H9 (cell line): Measurements from ENCODE around the gene OSBPL2. TPM values are rescaled to one million over a fixed set of nuclear protein-coding genes. Genes with fewer than 3 reads are reported as not detected.
A peak's percentile ranks its signal among the peaks of the same experiment; 100 is the strongest.

Experiments used
- DNase-seq: peaks from one replicate; pipeline ENCODE4 v3.0.0-alpha.2; 2017
- H2AFZ ChIP-seq: one replicate; pipeline ENCODE4 v1.6.1; 2013; ENCODE audit warnings: mild to moderate bottlenecking, low read length, control low read depth, moderate library complexity
- H2AK5ac ChIP-seq: 2 replicates; pipeline ENCODE4 v1.6.1; 2013; ENCODE audit warnings: low read length, control low read depth, mixed read lengths; ENCODE audit not compliant: insufficient read length
- H2BK120ac ChIP-seq: one replicate; pipeline ENCODE4 v1.6.1; 2013; ENCODE audit warnings: low read depth, mild to moderate bottlenecking, low read length, control low read depth, inconsistent platforms; ENCODE audit not compliant: poor library complexity, severe bottlenecking
- H2BK12ac ChIP-seq: 2 replicates; pipeline ENCODE4 v1.6.1; 2013; ENCODE audit warnings: low read length, control low read depth, mixed read lengths, low read depth; ENCODE audit not compliant: insufficient read length
- H2BK15ac ChIP-seq: 2 replicates; pipeline ENCODE4 v1.6.1; 2013; ENCODE audit warnings: low read depth, low read length, control low read depth
- H2BK20ac ChIP-seq: one replicate; pipeline ENCODE4 v1.6.1; 2013; ENCODE audit warnings: low read depth, mild to moderate bottlenecking, low read length, control low read depth, inconsistent platforms; ENCODE audit not compliant: poor library complexity, severe bottlenecking
- H2BK5ac ChIP-seq: 2 replicates; pipeline ENCODE4 v1.6.1; 2013; ENCODE audit warnings: low read length, control low read depth, mixed read lengths; ENCODE audit not compliant: insufficient read length
- H3K14ac ChIP-seq: 2 replicates; pipeline ENCODE4 v1.6.1; 2013; ENCODE audit warnings: low read length, control low read depth; ENCODE audit not compliant: insufficient read depth
- H3K18ac ChIP-seq: 2 replicates; pipeline ENCODE4 v1.6.1; 2013; ENCODE audit warnings: low read depth, mild to moderate bottlenecking, mixed read lengths, low read length, control low read depth; ENCODE audit not compliant: insufficient read length
- H3K23ac ChIP-seq: 2 replicates; pipeline ENCODE4 v1.6.1; 2013; ENCODE audit warnings: low read length, control low read depth, mixed read lengths, low read depth; ENCODE audit not compliant: insufficient read length
- H3K23me2 ChIP-seq: 2 replicates; pipeline ENCODE4 v1.6.1; 2013; ENCODE audit warnings: low read depth, mild to moderate bottlenecking, mixed read lengths, low read length, control low read depth; ENCODE audit not compliant: insufficient read length, poor library complexity, severe bottlenecking
- H3K27ac ChIP-seq: 2 replicates; pipeline ENCODE4 v1.5.1; 2013; ENCODE audit warnings: low read length, control low read depth, mixed read lengths, low read depth; ENCODE audit not compliant: insufficient read length
- H3K27me3 ChIP-seq: 2 replicates; pipeline ENCODE4 v1.6.1; 2013; ENCODE audit warnings: low read length, control low read depth, inconsistent platforms; ENCODE audit not compliant: insufficient read depth
- H3K4ac ChIP-seq: 2 replicates; pipeline ENCODE4 v1.6.1; 2013; ENCODE audit warnings: low read depth, mild to moderate bottlenecking, control low read depth, inconsistent platforms, low read length, moderate library complexity
- H3K4me1 ChIP-seq: 2 replicates; pipeline ENCODE4 v1.6.1; 2013; ENCODE audit warnings: low read length, control low read depth, inconsistent platforms; ENCODE audit not compliant: insufficient read depth
- H3K4me2 ChIP-seq: 2 replicates; pipeline ENCODE4 v1.6.1; 2013; ENCODE audit warnings: low read length, control low read depth, mixed read lengths; ENCODE audit not compliant: insufficient read length, insufficient read depth
- H3K56ac ChIP-seq: 2 replicates; pipeline ENCODE4 v1.6.1; 2013; ENCODE audit warnings: low read depth, mild to moderate bottlenecking, mixed read lengths, low read length, control low read depth; ENCODE audit not compliant: insufficient read length
- H3K79me1 ChIP-seq: 2 replicates; pipeline ENCODE4 v1.6.1; 2013; ENCODE audit warnings: low read depth, mild to moderate bottlenecking, moderate library complexity, low read length, control low read depth, inconsistent platforms; ENCODE audit not compliant: insufficient read depth, poor library complexity, severe bottlenecking
- H3K79me2 ChIP-seq: 2 replicates; pipeline ENCODE4 v1.6.1; 2013; ENCODE audit warnings: low read length, control low read depth, inconsistent platforms; ENCODE audit not compliant: insufficient read depth
- H3K9ac ChIP-seq: 2 replicates; pipeline ENCODE4 v1.6.1; 2013; ENCODE audit warnings: low read length, control low read depth, mixed read lengths; ENCODE audit not compliant: insufficient read length; ENCODE audit errors: extremely low read depth
- H3K9me3 ChIP-seq: one replicate; pipeline ENCODE4 v1.6.1; 2013; ENCODE audit warnings: low read depth, low read length, inconsistent platforms; ENCODE audit not compliant: control insufficient read depth
- H3T11ph ChIP-seq: one replicate; pipeline ENCODE4 v1.6.1; 2013; ENCODE audit warnings: mild to moderate bottlenecking, low read length, control low read depth, inconsistent platforms
- H4K20me1 ChIP-seq: one replicate; pipeline ENCODE4 v1.6.1; 2013; ENCODE audit not compliant: control insufficient read depth, insufficient read length, insufficient read depth
- H4K5ac ChIP-seq: 2 replicates; pipeline ENCODE4 v1.6.1; 2013; ENCODE audit warnings: low read depth, mild to moderate bottlenecking, mixed read lengths, low read length, control low read depth; ENCODE audit not compliant: insufficient read length
- H4K8ac ChIP-seq: replicated peaks from 2 replicates; pipeline ENCODE4 v1.6.1; 2013; ENCODE audit warnings: low read length, control low read depth, mixed read lengths, low read depth; ENCODE audit not compliant: insufficient read length
- H4K91ac ChIP-seq: 2 replicates; pipeline ENCODE4 v1.6.1; 2013; ENCODE audit warnings: low read depth, mild to moderate bottlenecking, moderate library complexity, mixed read lengths, low read length, control low read depth; ENCODE audit not compliant: insufficient read length
- H3K27ac Mint-ChIP-seq, 3 experiments: 2 replicates in 2 of 3; 3 replicates in 1 of 3; pipeline ENCODE4 v1.8.0; 2020 to 2021; ENCODE audit warnings: mixed read lengths in 3 of 3, mild to moderate bottlenecking in 1 of 3, moderate library complexity in 1 of 3
- H3K27me3 Mint-ChIP-seq: 2 replicates; pipeline ENCODE4 v1.8.0; 2021; ENCODE audit warnings: low read depth, mild to moderate bottlenecking, moderate library complexity, mixed read lengths
- H3K36me3 Mint-ChIP-seq, 3 experiments: 2 replicates in 2 of 3; 3 replicates in 1 of 3; pipeline ENCODE4 v1.8.0; 2020 to 2021; ENCODE audit warnings: low read depth in 3 of 3, mixed read lengths in 3 of 3; ENCODE audit not compliant: insufficient read depth in 1 of 3
- H3K4me1 Mint-ChIP-seq, 2 experiments: 2 replicates each; pipeline ENCODE4 v1.8.0; 2020; ENCODE audit warnings: mixed read lengths in 2 of 2
- H3K4me3 Mint-ChIP-seq, 2 experiments: 2 replicates in 1 of 2; 3 replicates in 1 of 2; pipeline ENCODE4 v1.8.0; 2020 to 2021; ENCODE audit warnings: mild to moderate bottlenecking in 2 of 2, mixed read lengths in 2 of 2, moderate library complexity in 1 of 2
- H3K9me3 Mint-ChIP-seq, 2 experiments: 2 replicates in 1 of 2; 3 replicates in 1 of 2; pipeline ENCODE4 v1.8.0; 2020; ENCODE audit warnings: mild to moderate bottlenecking in 2 of 2, mixed read lengths in 2 of 2, moderate library complexity in 1 of 2
- CTCF ChIP-seq: fragments of 200-600 bp; sonication (generic); conservative IDR thresholded peaks from 3 replicates; pipeline ENCODE4 v1.8.0; 2021; ENCODE audit warnings: antibody characterized with exemption, mild to moderate bottlenecking
- WGBS: extraction: QIAGEN DNeasy Blood & Tissue Kit; methylation state at CpG from one replicate; pipeline ENCODE4 v1.1.7; 2013; ENCODE audit warnings: missing lambda C conversion rate, low lambda C conversion rate, mixed read lengths; ENCODE audit not compliant: insufficient read length; ENCODE audit errors: extremely low coverage; 5-methylcytosine and 5-hydroxymethylcytosine counted together
- total RNA-seq: library from RNA; stranded (reverse); gene quantifications from 2 replicates; pipeline ENCODE4 v1.2.1, GENCODE V29; 2021

The OSBPL2 gene
- total RNA-seq, 1 experiment from 2014 or later: 47.3 TPM

GRCh38 chr20:62203378-62204030 lies 34.8 kb upstream of the OSBPL2 start:
- no peak overlapping the region for H3K23ac ChIP-seq
- no peak overlapping the region for H3K18ac ChIP-seq
- no peak overlapping the region for H4K91ac ChIP-seq
- H3K4me3 Mint-ChIP-seq: no peak overlapping the region
- no peaks in the 10 kb centered on the region for H3K79me2 ChIP-seq
- H4K5ac ChIP-seq: no peak overlapping the region
- H3K27ac Mint-ChIP-seq: peak overlapping the region in 2 of 3 experiments; percentile 62 to 68; a peak in 3 of 7 replicates
- no peak overlapping the region for H3T11ph ChIP-seq
- no peak overlapping the region for H3K9ac ChIP-seq
- H3K14ac ChIP-seq: no peak overlapping the region
- no peaks in the 10 kb centered on the region for H3K23me2 ChIP-seq
- no peak overlapping the region for H2BK20ac ChIP-seq
- 0 out of 4 replicates have a peak, but pooled peaks cover 0 to under 1% of the 10 kb centered on the region in 2 experiments for H3K4me1 Mint-ChIP-seq
- no peak for TF ChIP-seq CTCF
- no peaks in the 10 kb centered on the region for H3K9me3 Mint-ChIP-seq
- DNase-seq: no peak
- no peaks in the 10 kb centered on the region for H3K27me3 Mint-ChIP-seq
- H3K4me1 ChIP-seq: no peaks in the 10 kb centered on the region
- H3K79me1 ChIP-seq: no peaks in the 10 kb centered on the region
- H3K27me3 ChIP-seq: no peaks in the 10 kb centered on the region
- WGBS: no CpG with 5 or more reads among the region's 22 CpGs
- no peak overlapping the region for H3K4me2 ChIP-seq
- no peak overlapping the region for H4K8ac ChIP-seq
- no peak overlapping the region for H2BK120ac ChIP-seq
- H3K56ac ChIP-seq: no peak overlapping the region
- no peaks in the 10 kb centered on the region for H4K20me1 ChIP-seq
- no peak overlapping the region for H3K4ac ChIP-seq
- H3K9me3 ChIP-seq: no peaks in the 10 kb centered on the region
- no peak overlapping the region for H2AFZ ChIP-seq
- no peak overlapping the region for H2AK5ac ChIP-seq
- H2BK5ac ChIP-seq: no peak overlapping the region
- no peak overlapping the region for H2BK15ac ChIP-seq
- H2BK12ac ChIP-seq: no peak overlapping the region
- no peak overlapping the region for H3K27ac ChIP-seq
- H3K36me3 Mint-ChIP-seq: peaks cover 18 to 44% (median 42%) of the 10 kb centered on the region in 3 experiments; a peak in 6 of 7 replicates
